Neural progenitor cell (in vitro differentiated cells): ENCODE measurements around the gene EHMT1. TPM values are rescaled to one million over a fixed set of nuclear protein-coding genes. Genes with fewer than 3 reads are reported as not detected.

Source experiments
- DNase-seq: peaks from one replicate; pipeline ENCODE4 v3.0.0-alpha.2; 2016; ENCODE audit warnings: low spot score
- H2AFZ ChIP-seq: fragments of 200-600 bp; sonication (generic); replicated peaks from 2 replicates; pipeline ENCODE4 v1.6.1; 2016; ENCODE audit warnings: antibody characterized with exemption
- H3F3A ChIP-seq: fragments of 200-600 bp; sonication (generic); 2 replicates; pipeline ENCODE4 v1.6.1; 2016; ENCODE audit warnings: antibody characterized with exemption, low read depth
- H3K27ac ChIP-seq: fragments of 200-600 bp; sonication (generic); 2 replicates; pipeline ENCODE4 v1.5.1; 2016; ENCODE audit warnings: mild to moderate bottlenecking
- H3K27me3 ChIP-seq: fragments of 200-600 bp; sonication (generic); 2 replicates; pipeline ENCODE4 v1.6.1; 2016; ENCODE audit warnings: mild to moderate bottlenecking, moderate library complexity
- H3K36me3 ChIP-seq: fragments of 200-600 bp; sonication (generic); 2 replicates; pipeline ENCODE4 v1.5.1; 2016
- H3K4me1 ChIP-seq: fragments of 200-600 bp; sonication (generic); 2 replicates; pipeline ENCODE4 v1.6.1; 2016; ENCODE audit warnings: mixed run types
- H3K4me2 ChIP-seq: fragments of 200-600 bp; sonication (generic); 2 replicates; pipeline ENCODE4 v1.6.1; 2016
- H3K4me3 ChIP-seq: fragments of 200-600 bp; sonication (generic); 2 replicates; pipeline ENCODE4 v1.5.1; 2016
- H3K79me2 ChIP-seq: fragments of 200-600 bp; sonication (generic); 2 replicates; pipeline ENCODE4 v1.6.1; 2016; ENCODE audit warnings: low read depth
- H3K9ac ChIP-seq: fragments of 200-600 bp; sonication (generic); 2 replicates; pipeline ENCODE4 v1.6.1; 2016
- H3K9me3 ChIP-seq: fragments of 200-600 bp; sonication (generic); 2 replicates; pipeline ENCODE4 v1.5.1; 2016; ENCODE audit warnings: low read depth
- H4K20me1 ChIP-seq: fragments of 200-600 bp; sonication (generic); 2 replicates; pipeline ENCODE4 v1.6.1; 2016; ENCODE audit warnings: low read depth
- H3K27ac Mint-ChIP-seq: 3 replicates; pipeline ENCODE4 v1.8.0; 2021; ENCODE audit warnings: mixed read lengths
- H3K27me3 Mint-ChIP-seq: 2 replicates; pipeline ENCODE4 v1.8.0; 2022; ENCODE audit warnings: low read depth, mild to moderate bottlenecking, inconsistent platforms, moderate library complexity, mixed read lengths; ENCODE audit not compliant: insufficient read depth
- H3K36me3 Mint-ChIP-seq: 3 replicates; pipeline ENCODE4 v1.8.0; 2021; ENCODE audit warnings: mixed read lengths
- H3K4me1 Mint-ChIP-seq: 3 replicates; pipeline ENCODE4 v1.8.0; 2021; ENCODE audit warnings: mixed read lengths
- H3K4me3 Mint-ChIP-seq: 3 replicates; pipeline ENCODE4 v1.8.0; 2021; ENCODE audit warnings: mild to moderate bottlenecking, moderate library complexity, mixed read lengths
- H3K9me3 Mint-ChIP-seq: 3 replicates; pipeline ENCODE4 v1.8.0; 2020; ENCODE audit warnings: mixed read lengths
- EZH2 ChIP-seq: fragments of 200-600 bp; sonication (generic); IDR thresholded peaks from 2 replicates; pipeline ENCODE4 v1.6.1; 2017; ENCODE audit warnings: antibody characterized with exemption, mild to moderate bottlenecking, moderate library complexity
- EZH2phosphoT487 ChIP-seq: fragments of 200-600 bp; sonication (generic); IDR thresholded peaks from 2 replicates; pipeline ENCODE4 v1.6.1; 2017; ENCODE audit warnings: antibody characterized with exemption
- total RNA-seq: library from RNA; depleted of rRNA; stranded (reverse); fragments of >200 nt; gene quantifications from 2 replicates; pipeline ENCODE4 v1.2.3, GENCODE V29; 2015; ENCODE audit warnings: low replicate concordance
- TF ChIP-seq, protein P1 (sequence below): fragments of 200-600 bp; sonication (generic); IDR thresholded peaks from 2 replicates; pipeline ENCODE4 v1.5.1; 2017; ENCODE audit warnings: antibody characterized with exemption, mild to moderate bottlenecking

The EHMT1 gene
- total RNA-seq, 1 donor from 2014 or later: 47.8 TPM

GRCh38 chr9:137756045-137756744, 137.4 kb downstream of the EHMT1 start:
- H3K4me3 ChIP-seq: no peak overlapping the region
- peaks cover 71% of the 10 kb centered on the region for H3K36me3 Mint-ChIP-seq
- peak overlapping the region; percentile 23 for H3K27ac Mint-ChIP-seq
- peaks cover 5% of the 10 kb centered on the region for H3K27me3 Mint-ChIP-seq
- TF ChIP-seq, protein P1, sequence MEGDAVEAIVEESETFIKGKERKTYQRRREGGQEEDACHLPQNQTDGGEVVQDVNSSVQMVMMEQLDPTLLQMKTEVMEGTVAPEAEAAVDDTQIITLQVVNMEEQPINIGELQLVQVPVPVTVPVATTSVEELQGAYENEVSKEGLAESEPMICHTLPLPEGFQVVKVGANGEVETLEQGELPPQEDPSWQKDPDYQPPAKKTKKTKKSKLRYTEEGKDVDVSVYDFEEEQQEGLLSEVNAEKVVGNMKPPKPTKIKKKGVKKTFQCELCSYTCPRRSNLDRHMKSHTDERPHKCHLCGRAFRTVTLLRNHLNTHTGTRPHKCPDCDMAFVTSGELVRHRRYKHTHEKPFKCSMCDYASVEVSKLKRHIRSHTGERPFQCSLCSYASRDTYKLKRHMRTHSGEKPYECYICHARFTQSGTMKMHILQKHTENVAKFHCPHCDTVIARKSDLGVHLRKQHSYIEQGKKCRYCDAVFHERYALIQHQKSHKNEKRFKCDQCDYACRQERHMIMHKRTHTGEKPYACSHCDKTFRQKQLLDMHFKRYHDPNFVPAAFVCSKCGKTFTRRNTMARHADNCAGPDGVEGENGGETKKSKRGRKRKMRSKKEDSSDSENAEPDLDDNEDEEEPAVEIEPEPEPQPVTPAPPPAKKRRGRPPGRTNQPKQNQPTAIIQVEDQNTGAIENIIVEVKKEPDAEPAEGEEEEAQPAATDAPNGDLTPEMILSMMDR: no peak
- TF ChIP-seq EZH2phosphoT487 (no peak), EZH2 (no peak)
- peaks cover 25% of the 10 kb centered on the region for H3K79me2 ChIP-seq
- H3K27me3 ChIP-seq: no peaks in the 10 kb centered on the region
- H3F3A ChIP-seq: no peaks in the 10 kb centered on the region
- no peaks in the 10 kb centered on the region for H3K9me3 ChIP-seq
- H3K4me1 Mint-ChIP-seq: peaks cover 11% of the 10 kb centered on the region
- H4K20me1 ChIP-seq: peaks cover 18% of the 10 kb centered on the region
- H3K36me3 ChIP-seq: no peaks in the 10 kb centered on the region
- H3K27ac ChIP-seq: no peak overlapping the region
- no peaks in the 10 kb centered on the region for H3K4me1 ChIP-seq
- no peak for DNase-seq
- no peak overlapping the region for H2AFZ ChIP-seq
- H3K9me3 Mint-ChIP-seq: peaks cover 13% of the 10 kb centered on the region
- H3K9ac ChIP-seq: no peak overlapping the region
- H3K4me2 ChIP-seq: no peak overlapping the region
- no peak overlapping the region for H3K4me3 Mint-ChIP-seq

- no peaks in the 10 kb centered on the region for H3K36me3 ChIP-seq
- H3K4me2 ChIP-seq: no peak overlapping the region
- H3K9me3 ChIP-seq: no peaks in the 10 kb centered on the region
- H3K4me1 ChIP-seq: no peaks in the 10 kb centered on the region
- no peaks in the 10 kb centered on the region for H3F3A ChIP-seq
- no peaks in the 10 kb centered on the region for H3K27me3 ChIP-seq
- H3K79me2 ChIP-seq: peaks cover 28% of the 10 kb centered on the region
- TF ChIP-seq, protein P1: no peak
- TF ChIP-seq EZH2 (no peak), EZH2phosphoT487 (no peak)
- H4K20me1 ChIP-seq: peaks cover 18% of the 10 kb centered on the region
- no peak for DNase-seq
- H3K9ac ChIP-seq: no peak overlapping the region
- Mint-ChIP-seq H3K9me3 (peaks cover 13% of the 10 kb centered on the region), H3K27me3 (peaks cover 4% of the 10 kb centered on the region), H3K36me3 (peaks cover 67% of the 10 kb centered on the region), H3K4me1 (peaks cover 10% of the 10 kb centered on the region), H3K4me3 (no peak overlapping the region), H3K27ac (no peak overlapping the region)
- no peak overlapping the region for H2AFZ ChIP-seq
- H3K4me3 ChIP-seq: no peak overlapping the region
- H3K27ac ChIP-seq: no peak overlapping the region
Measured at GRCh38 chr9:137757139-137757538, 138.3 kb downstream of the EHMT1 start.

GRCh38 chr9:137757613-137758029, 138.8 kb downstream of the EHMT1 start:
- Histone ChIP-seq H3K9me3 (no peaks in the 10 kb centered on the region), H3K4me2 (no peak overlapping the region), H3K27ac (no peak overlapping the region), H3K27me3 (no peaks in the 10 kb centered on the region), H3K36me3 (no peaks in the 10 kb centered on the region), H3K9ac (no peak overlapping the region), H3K4me1 (no peaks in the 10 kb centered on the region), H3K4me3 (no peak overlapping the region), H4K20me1 (peaks cover 18% of the 10 kb centered on the region), H2AFZ (no peak overlapping the region), H3F3A (no peaks in the 10 kb centered on the region), H3K79me2 (peaks cover 28% of the 10 kb centered on the region)
- TF ChIP-seq, protein P1: no peak
- no peak for TF ChIP-seq EZH2phosphoT487
- TF ChIP-seq EZH2: no peak
- peak overlapping the region; percentile 63 for H3K27ac Mint-ChIP-seq
- H3K36me3 Mint-ChIP-seq: peaks cover 66% of the 10 kb centered on the region
- H3K27me3 Mint-ChIP-seq: peaks cover 4% of the 10 kb centered on the region
- H3K4me1 Mint-ChIP-seq: peaks cover 10% of the 10 kb centered on the region
- H3K9me3 Mint-ChIP-seq: peaks cover 13% of the 10 kb centered on the region
- DNase-seq: no peak
- no peak overlapping the region for H3K4me3 Mint-ChIP-seq
